Astrocyte (in vitro differentiated cells and primary cell): ENCODE data around the gene ZC3H4. TPM values are rescaled to one million over a fixed set of nuclear protein-coding genes. Genes with fewer than 3 reads are reported as not detected.
"Not testable (repeated sequence)": the region's sequence is repeated elsewhere in the genome, so short reads cannot be mapped to it uniquely, and the experiment has no call there.

ENCODE experiments used
- DNase-seq: peaks from one replicate; pipeline ENCODE4 v3.0.0-alpha.2; 2010; ENCODE audit warnings: low read depth
- FAIRE-seq: peaks from 2 replicates; lab custom pipeline; 2011; peaks lifted over from hg19 to GRCh38; lab: Jason Lieb, UNC
- H2AFZ ChIP-seq: 2 replicates; pipeline ENCODE4 v1.6.0; 2012; ENCODE audit warnings: low read depth, low read length, inconsistent platforms
- H3K27ac ChIP-seq: 2 replicates; pipeline ENCODE4 v1.5.1; 2011; ENCODE audit warnings: low read depth, low read length, inconsistent platforms
- H3K27me3 ChIP-seq: 2 replicates; pipeline ENCODE4 v1.6.0; 2011; ENCODE audit warnings: low read length, inconsistent platforms; ENCODE audit not compliant: insufficient read depth
- H3K36me3 ChIP-seq: 2 replicates; pipeline ENCODE4 v1.5.1; 2011; ENCODE audit warnings: low read length, inconsistent platforms; ENCODE audit not compliant: insufficient read depth
- H3K4me1 ChIP-seq: 2 replicates; pipeline ENCODE4 v1.5.1; 2011; ENCODE audit warnings: low read length, inconsistent platforms; ENCODE audit not compliant: insufficient read depth
- H3K4me2 ChIP-seq: 2 replicates; pipeline ENCODE4 v1.6.0; 2012; ENCODE audit warnings: low read length, inconsistent platforms
- H3K4me3 ChIP-seq: 2 replicates; pipeline ENCODE4 v1.5.1; 2011; ENCODE audit warnings: low read depth, mild to moderate bottlenecking, low read length, inconsistent platforms; ENCODE audit not compliant: insufficient read depth
- H3K79me2 ChIP-seq: 2 replicates; pipeline ENCODE4 v1.6.0; 2012; ENCODE audit warnings: mild to moderate bottlenecking, low read length, inconsistent platforms; ENCODE audit not compliant: insufficient read depth
- H3K9ac ChIP-seq: 2 replicates; pipeline ENCODE4 v1.6.0; 2012; ENCODE audit warnings: mild to moderate bottlenecking, low read length, inconsistent platforms
- H3K9me3 ChIP-seq: 2 replicates; pipeline ENCODE4 v1.5.1; 2012; ENCODE audit warnings: low read depth, mild to moderate bottlenecking, low read length, inconsistent platforms; ENCODE audit not compliant: insufficient read depth
- H4K20me1 ChIP-seq: 2 replicates; pipeline ENCODE4 v1.6.0; 2012; ENCODE audit warnings: low read length, inconsistent platforms; ENCODE audit not compliant: insufficient read depth
- H3K27ac Mint-ChIP-seq: one replicate; pipeline ENCODE4 v1.8.0; 2021; ENCODE audit warnings: mild to moderate bottlenecking, mixed read lengths; ENCODE audit not compliant: unreplicated experiment
- H3K27me3 Mint-ChIP-seq: one replicate; pipeline ENCODE4 v1.8.0; 2021; ENCODE audit warnings: low read depth, mixed read lengths; ENCODE audit not compliant: unreplicated experiment
- H3K36me3 Mint-ChIP-seq: one replicate; pipeline ENCODE4 v1.8.0; 2021; ENCODE audit warnings: low read depth, mixed read lengths; ENCODE audit not compliant: unreplicated experiment
- H3K4me1 Mint-ChIP-seq: one replicate; pipeline ENCODE4 v1.8.0; 2021; ENCODE audit warnings: low read depth, mixed read lengths; ENCODE audit not compliant: unreplicated experiment
- H3K4me3 Mint-ChIP-seq: one replicate; pipeline ENCODE4 v1.8.0; 2021; ENCODE audit warnings: mild to moderate bottlenecking, moderate library complexity, mixed read lengths; ENCODE audit not compliant: unreplicated experiment
- H3K9me3 Mint-ChIP-seq: one replicate; pipeline ENCODE4 v1.8.0; 2021; ENCODE audit warnings: mild to moderate bottlenecking, mixed read lengths; ENCODE audit not compliant: unreplicated experiment
- CTCF ChIP-seq: IDR thresholded peaks from 2 replicates; pipeline ENCODE4 v1.5.1; 2011; ENCODE audit warnings: low read depth, mild to moderate bottlenecking, inconsistent platforms, low read length, moderate library complexity; ENCODE audit not compliant: insufficient read depth
- EZH2 ChIP-seq: IDR thresholded peaks from 2 replicates; pipeline ENCODE4 v1.6.1; 2012; ENCODE audit warnings: mild to moderate bottlenecking, low read length, inconsistent platforms; ENCODE audit not compliant: insufficient read depth
- total RNA-seq: library from RNA; stranded (reverse); gene quantifications from 2 replicates; pipeline ENCODE4 v1.2.1, GENCODE V29; 2021

Gene ZC3H4
- total RNA-seq, 1 donor from 2014 or later, result 42.3 TPM

GRCh38 chr19:47082493-47082892, 31.1 kb downstream of the ZC3H4 start:
- FAIRE-seq, result no peak
- Mint-ChIP-seq H3K9me3 (no peaks in the 10 kb centered on the region), H3K27ac (no peak overlapping the region), H3K4me1 (no peaks in the 10 kb centered on the region), H3K36me3 (peaks cover 29% of the 10 kb centered on the region), H3K27me3 (no peaks in the 10 kb centered on the region), H3K4me3 (no peak overlapping the region)
- DNase-seq, result no peak
- Histone ChIP-seq H3K9ac (no peak overlapping the region), H3K27me3 (no peaks in the 10 kb centered on the region), H3K4me3 (no peak overlapping the region), H3K4me2 (no peak overlapping the region), H2AFZ (no peak overlapping the region), H4K20me1 (peaks cover 33% of the 10 kb centered on the region), H3K9me3 (no peaks in the 10 kb centered on the region), H3K36me3 (peaks cover 35% of the 10 kb centered on the region), H3K4me1 (no peaks in the 10 kb centered on the region), H3K27ac (no peak overlapping the region), H3K79me2 (peaks cover 5% of the 10 kb centered on the region)
- no peak for TF ChIP-seq EZH2
- TF ChIP-seq CTCF, result no peak

- Histone ChIP-seq H3K27ac (no peak overlapping the region), H3K9me3 (no peaks in the 10 kb centered on the region), H3K4me3 (no peak overlapping the region), H3K4me2 (no peak overlapping the region), H2AFZ (no peak overlapping the region), H3K4me1 (no peaks in the 10 kb centered on the region), H3K9ac (no peak overlapping the region), H4K20me1 (peaks cover 32% of the 10 kb centered on the region), H3K36me3 (peaks cover 35% of the 10 kb centered on the region), H3K79me2 (peaks cover 7% of the 10 kb centered on the region), H3K27me3 (no peaks in the 10 kb centered on the region)
- Mint-ChIP-seq H3K4me1 (no peaks in the 10 kb centered on the region), H3K36me3 (peaks cover 28% of the 10 kb centered on the region), H3K27me3 (no peaks in the 10 kb centered on the region), H3K27ac (peak overlapping the region; percentile 62), H3K9me3 (no peaks in the 10 kb centered on the region), H3K4me3 (no peak overlapping the region)
- TF ChIP-seq CTCF, result no peak
- TF ChIP-seq EZH2, result no peak
- FAIRE-seq (no peak), DNase-seq (no peak)
Observed at GRCh38 chr19:47081095-47081494, 32.5 kb downstream of the ZC3H4 start.

GRCh38 chr19:47078351-47078750, 35.2 kb downstream of the ZC3H4 start:
- not testable (repeated sequence) for H2AFZ ChIP-seq, H3K9me3 ChIP-seq, H3K4me1 ChIP-seq, H3K4me2 ChIP-seq, H3K4me1 Mint-ChIP-seq, DNase-seq, H3K9ac ChIP-seq, H3K27me3 Mint-ChIP-seq, FAIRE-seq, H3K4me3 Mint-ChIP-seq, H3K27me3 ChIP-seq, H3K27ac Mint-ChIP-seq, H3K27ac ChIP-seq, H3K4me3 ChIP-seq, H3K9me3 Mint-ChIP-seq
- H3K36me3 ChIP-seq, result peaks cover 24% of the 10 kb centered on the region
- peaks cover 17% of the 10 kb centered on the region for H3K36me3 Mint-ChIP-seq
- H4K20me1 ChIP-seq, result peaks cover 46% of the 10 kb centered on the region
- H3K79me2 ChIP-seq, result peaks cover 33% of the 10 kb centered on the region
